GM06990 (cell line): Measurements from ENCODE around the gene PCBP4.
A peak's percentile ranks its signal among the peaks of the same experiment; 100 is the strongest.

Experiments used
- DNase-seq: peaks from one replicate; pipeline ENCODE4 v3.0.0-alpha.2; 2011; ENCODE audit not compliant: insufficient read length; ENCODE audit errors: extremely low read depth
- H3K27me3 ChIP-seq: replicated peaks from 2 replicates; pipeline ENCODE4 v1.6.0; 2011; ENCODE audit warnings: low read length; ENCODE audit not compliant: control insufficient read depth, insufficient read depth
- H3K36me3 ChIP-seq: 2 replicates; pipeline ENCODE4 v1.5.1; 2011; ENCODE audit warnings: low read length; ENCODE audit not compliant: control insufficient read depth, insufficient read depth
- H3K4me3 ChIP-seq: replicated peaks from 2 replicates; pipeline ENCODE4 v1.5.1; 2011; ENCODE audit warnings: low read depth, mild to moderate bottlenecking, control low read depth, low read length
- TF ChIP-seq, protein P1 (sequence below): IDR thresholded peaks from 2 replicates; pipeline ENCODE4 v1.5.1; 2011; ENCODE audit warnings: low read length, control low read depth, mild to moderate bottlenecking, inconsistent platforms; ENCODE audit not compliant: insufficient read depth, poor library complexity, severe bottlenecking

The PCBP4 gene

DNA sequence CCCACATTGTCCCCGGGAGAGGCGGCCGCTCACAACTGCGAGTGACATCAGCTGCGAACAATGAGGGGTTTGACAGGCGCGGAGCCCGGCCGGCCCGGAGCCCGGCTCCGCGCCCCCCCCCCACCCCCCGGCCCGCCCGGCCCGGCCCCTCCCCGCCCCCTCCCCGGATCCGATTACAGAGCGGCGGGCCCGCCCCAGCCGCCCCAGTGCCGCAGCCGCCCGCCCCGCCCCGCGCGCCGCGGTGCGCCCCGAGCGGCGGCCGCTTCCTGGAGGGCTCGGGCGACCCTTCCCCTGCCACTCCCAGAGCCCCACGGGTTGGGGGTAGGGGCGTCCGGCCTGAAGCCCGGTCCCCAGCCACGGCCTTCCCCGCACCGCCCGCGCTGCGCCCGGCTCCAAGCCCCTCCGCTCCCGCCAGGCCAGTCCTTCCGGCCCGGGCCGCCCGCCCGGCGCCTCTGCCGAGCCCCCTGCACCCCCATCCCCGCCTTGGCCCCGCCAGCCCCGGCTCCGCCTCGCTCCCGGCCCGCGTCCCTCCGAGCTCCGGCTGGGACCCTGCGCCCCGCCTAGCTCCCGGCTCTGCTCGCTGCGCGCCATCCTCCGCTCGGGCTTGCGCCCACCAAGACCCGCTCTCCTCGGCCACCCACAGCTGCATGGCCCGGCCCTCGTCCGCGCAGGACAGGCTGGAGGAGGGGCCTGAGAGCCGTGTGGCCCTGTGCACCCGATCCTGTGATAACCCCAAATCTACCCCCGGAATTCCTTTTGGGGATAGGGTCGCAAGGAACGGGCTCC, at the start of gene PCBP4:
PCBP4 (minus strand) TSS at position 71 of the 786 bp plus-strand sequence. CDS start 6,214 bp downstream, outside the sequence.
- TF ChIP-seq, protein P1, sequence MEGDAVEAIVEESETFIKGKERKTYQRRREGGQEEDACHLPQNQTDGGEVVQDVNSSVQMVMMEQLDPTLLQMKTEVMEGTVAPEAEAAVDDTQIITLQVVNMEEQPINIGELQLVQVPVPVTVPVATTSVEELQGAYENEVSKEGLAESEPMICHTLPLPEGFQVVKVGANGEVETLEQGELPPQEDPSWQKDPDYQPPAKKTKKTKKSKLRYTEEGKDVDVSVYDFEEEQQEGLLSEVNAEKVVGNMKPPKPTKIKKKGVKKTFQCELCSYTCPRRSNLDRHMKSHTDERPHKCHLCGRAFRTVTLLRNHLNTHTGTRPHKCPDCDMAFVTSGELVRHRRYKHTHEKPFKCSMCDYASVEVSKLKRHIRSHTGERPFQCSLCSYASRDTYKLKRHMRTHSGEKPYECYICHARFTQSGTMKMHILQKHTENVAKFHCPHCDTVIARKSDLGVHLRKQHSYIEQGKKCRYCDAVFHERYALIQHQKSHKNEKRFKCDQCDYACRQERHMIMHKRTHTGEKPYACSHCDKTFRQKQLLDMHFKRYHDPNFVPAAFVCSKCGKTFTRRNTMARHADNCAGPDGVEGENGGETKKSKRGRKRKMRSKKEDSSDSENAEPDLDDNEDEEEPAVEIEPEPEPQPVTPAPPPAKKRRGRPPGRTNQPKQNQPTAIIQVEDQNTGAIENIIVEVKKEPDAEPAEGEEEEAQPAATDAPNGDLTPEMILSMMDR = no peak
- Histone ChIP-seq H3K4me3 (peak within 1 kb of the TSS; percentile 66), H3K27me3 (no peaks in the 10 kb centered on the region), H3K36me3 (peaks cover 2% of the 10 kb centered on the region; the same call in 1 of the 2 replicates)
- no peak for DNase-seq

DNA sequence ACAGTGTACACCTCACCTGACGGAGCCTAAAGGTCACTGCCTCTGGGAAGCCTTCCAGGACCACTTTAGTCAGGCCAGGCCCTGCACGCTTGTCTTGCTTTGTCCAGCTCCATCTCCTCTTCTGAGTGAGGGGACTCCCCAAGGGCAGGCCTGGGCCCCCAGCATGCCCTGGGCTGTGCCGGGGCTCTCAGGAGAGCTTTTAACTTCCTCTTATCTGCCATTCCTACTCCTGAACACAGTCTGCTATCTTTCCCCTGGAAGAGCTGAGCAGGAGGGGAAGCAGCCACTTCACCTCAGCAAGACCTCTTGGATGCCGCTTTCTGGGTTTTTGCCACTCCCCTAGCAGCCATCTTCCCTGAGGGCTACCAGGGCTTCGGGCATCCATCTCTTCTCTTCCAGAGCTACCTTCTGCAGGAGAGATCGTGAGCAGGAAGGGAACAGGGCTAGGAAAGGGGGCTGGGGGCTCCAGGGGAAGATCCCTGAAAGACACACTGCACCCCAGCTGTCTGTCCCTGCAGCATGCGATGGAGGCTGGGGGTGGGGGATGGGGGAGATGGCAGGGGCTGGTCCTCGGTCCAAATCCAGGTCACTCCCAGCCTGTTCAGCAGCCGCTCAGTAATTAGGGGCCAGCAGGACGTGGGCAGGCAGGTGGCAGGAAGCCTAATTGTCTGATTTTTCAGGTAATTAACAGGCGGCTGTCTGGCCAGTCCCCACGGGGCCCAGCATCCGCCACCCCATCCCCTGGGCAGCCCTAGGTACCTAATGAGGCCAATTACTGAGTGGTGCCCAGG, 48.4 kb upstream of the PCBP4 start:
- TF ChIP-seq, protein P1 = no peak
- no peaks in the 10 kb centered on the region for H3K27me3 ChIP-seq
- H3K4me3 ChIP-seq = no peak overlapping the region
- DNase-seq = no peak
- no peaks in the 10 kb centered on the region for H3K36me3 ChIP-seq

DNA sequence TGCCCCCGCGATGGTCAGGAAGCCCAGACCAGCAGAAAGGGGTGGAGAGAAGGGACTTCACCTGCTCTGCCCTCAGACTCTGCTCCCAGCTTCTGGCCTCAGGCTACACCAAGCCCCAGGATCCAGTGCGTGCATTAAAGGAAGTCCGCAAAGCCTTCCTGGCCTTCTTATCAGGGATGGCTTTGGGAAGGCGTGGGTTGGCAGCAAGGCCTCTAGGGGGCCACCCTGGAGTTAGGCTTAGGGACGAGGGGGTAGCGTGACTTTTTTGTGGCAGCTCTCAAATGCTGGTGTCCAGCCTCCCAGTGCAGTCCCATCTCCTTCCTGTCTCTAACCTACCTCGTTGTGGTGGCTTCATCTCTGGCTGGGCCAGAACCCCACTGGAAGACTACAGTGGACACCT, 47.4 kb upstream of the PCBP4 start:
- Histone ChIP-seq H3K27me3 (no peaks in the 10 kb centered on the region), H3K4me3 (no peak overlapping the region), H3K36me3 (no peaks in the 10 kb centered on the region)
- DNase-seq = no peak
- TF ChIP-seq, protein P1 = peak; percentile 21

DNA sequence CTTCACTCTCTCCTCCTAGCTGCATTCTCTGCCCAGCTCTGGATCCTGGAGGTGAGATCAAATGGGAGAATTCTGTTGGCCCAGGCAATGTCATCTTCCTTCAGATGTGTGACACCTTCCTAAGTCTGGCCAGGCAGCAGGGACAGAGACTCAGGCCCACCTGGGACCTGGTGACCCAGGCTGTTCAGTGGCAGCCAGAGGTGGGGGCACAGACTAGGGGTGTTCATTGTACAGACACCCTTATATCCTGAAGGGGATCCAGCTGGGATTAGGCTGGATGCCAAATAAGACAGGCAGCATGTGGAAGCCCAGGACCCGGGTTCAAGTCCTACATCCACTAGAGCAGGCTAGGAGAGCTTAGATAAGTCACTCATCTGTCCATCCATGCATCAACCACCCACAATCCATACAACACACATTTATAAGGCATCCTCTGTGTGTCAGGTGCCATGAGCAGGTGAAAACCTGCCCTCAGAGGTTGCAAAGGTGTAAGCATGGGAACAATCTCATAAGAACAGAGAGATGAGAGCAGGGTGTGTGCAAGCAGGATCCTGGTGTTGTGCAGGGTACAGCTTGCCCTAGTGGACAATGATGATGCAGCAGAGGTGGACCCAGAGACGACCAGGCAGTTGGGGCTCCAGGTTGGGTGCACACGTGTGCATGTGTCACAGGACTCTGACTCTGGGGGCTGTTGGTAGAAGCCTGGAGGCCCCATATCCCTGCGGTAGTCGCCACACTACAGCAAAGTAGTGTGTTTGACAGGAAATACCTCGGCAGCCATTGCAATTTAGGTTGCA, 46.7 kb upstream of the PCBP4 start:
- TF ChIP-seq, protein P1 = no peak
- no peak for DNase-seq
- H3K27me3 ChIP-seq = no peaks in the 10 kb centered on the region

DNA sequence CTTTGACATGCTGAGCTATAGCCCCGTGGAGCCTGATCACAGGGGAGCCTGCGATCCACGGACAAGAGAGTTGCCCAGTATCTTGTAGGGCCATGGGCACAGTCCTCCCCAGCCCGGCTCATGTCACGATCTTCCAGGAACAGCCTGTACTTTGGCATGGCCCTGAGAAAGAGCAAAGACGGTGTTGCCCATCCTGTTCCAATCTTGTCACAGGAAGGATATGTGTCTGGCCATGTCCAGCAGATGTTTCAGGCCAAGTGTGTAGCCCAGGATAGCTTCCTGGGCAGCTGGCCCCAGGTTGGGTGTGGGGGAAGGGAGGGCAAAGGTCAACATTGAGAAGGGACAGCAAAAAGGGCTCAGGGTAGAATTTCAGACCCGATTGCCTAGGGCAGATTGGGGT, 45.4 kb upstream of the PCBP4 start:
- Histone ChIP-seq H3K4me3 (no peak overlapping the region), H3K27me3 (no peaks in the 10 kb centered on the region), H3K36me3 (no peaks in the 10 kb centered on the region)
- no peak for DNase-seq
- TF ChIP-seq, protein P1 = no peak

More for the DNA sequence above, 46.7 kb upstream of the PCBP4 start:
- Histone ChIP-seq H3K36me3 (no peaks in the 10 kb centered on the region), H3K4me3 (no peak overlapping the region)
